HG03457 (cell line): ENCODE results near the gene HAPLN3.

ENCODE experiments used
- ATAC-seq: cut with Tn5 transposase; IDR thresholded peaks from one replicate; pipeline ENCODE4 v1.9.1; 2021; ENCODE audit warnings: moderate number of reproducible peaks; ENCODE audit not compliant: unreplicated experiment

Gene HAPLN3

DNA sequence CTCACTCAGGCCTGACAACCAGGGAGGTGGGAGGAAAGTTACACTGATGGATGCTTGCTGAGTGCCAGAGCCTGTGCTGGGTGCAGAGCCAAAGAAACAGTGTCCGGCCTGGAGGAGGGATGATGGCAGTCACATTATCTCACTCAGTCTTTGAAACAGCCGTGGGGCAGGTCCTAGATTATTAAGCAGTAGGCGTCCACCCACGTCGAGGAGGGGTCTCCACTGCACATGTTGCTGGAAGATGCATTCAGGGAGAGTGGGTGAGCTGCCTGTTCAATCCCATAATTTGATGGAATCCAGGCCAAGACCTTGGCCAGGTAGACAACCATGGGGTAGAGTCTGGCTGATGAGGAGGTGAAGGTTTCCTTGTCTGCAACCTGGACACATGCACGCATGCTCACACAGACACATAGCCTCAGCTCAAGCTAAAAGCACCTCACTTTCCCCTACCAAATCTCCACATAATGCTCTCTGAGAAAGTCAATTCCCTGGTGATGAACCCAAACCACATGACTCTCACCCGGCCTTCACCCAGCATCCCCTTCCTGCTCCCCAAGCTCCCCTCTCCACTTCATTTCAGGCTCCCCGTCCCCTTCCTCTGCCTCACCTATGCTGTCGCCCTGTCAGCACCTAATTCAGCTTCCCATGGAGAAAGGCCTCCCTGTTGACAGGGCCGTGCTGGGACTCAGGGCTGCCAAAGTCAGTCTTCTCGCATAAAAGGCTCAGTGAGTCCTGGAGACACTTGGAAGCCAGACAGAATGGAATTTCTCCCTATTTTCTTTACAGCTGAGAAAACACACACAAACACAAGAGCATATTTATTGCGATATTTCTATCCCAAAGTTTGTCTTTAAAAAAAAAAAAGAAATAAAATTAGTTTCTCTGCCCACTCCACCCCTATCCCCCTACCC is 62.3 kb downstream of the HAPLN3 start:
- ATAC-seq, result no peak

DNA sequence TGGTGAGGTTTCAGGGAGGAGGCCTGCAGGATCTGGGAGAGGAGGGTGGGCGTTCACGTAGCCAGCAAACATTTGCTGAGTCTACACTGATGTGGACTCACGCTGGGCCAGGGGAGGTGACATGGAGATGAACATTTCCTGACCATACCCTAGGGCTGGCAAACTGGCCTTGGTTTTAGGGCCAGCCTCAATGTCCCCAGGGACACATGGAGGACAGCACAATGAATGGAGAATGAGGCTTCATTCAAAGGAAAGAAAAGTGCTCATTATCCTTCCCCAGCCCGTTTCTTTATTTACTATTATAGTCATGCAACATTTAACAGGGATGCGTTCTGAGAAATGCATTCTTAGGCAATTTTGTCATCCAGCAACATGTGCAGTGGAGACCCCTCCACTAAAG is 65.3 kb downstream of the HAPLN3 start:
- no peak for ATAC-seq

DNA sequence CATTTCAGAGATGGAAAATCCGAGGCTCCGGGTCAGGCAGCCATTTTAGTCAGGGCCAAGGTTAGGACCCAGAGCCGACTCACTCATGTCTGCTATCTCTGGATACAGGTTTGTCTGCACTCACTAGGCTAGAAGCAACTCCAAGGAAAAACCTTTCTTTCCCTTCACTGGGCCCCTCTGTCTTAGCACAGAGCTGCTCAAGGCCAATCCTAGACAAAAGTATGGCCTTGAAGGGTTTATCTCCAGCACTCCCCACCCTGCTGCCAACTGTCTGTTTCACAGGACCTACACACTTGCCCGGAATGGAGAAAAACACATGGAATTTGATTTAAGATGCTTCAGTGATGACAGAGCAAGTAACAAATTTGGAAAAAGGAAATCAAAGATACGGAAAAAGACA is 66.6 kb downstream of the HAPLN3 start:
- ATAC-seq, result no peak
